GM21526 (cell line): ENCODE measurements around the gene MYO7A.

Experiments
- ATAC-seq: cut with Tn5 transposase; IDR thresholded peaks from one replicate; pipeline ENCODE4 v1.9.1; 2021; ENCODE audit warnings: moderate library complexity; ENCODE audit not compliant: unreplicated experiment, low FRiP score

MYO7A gene

DNA sequence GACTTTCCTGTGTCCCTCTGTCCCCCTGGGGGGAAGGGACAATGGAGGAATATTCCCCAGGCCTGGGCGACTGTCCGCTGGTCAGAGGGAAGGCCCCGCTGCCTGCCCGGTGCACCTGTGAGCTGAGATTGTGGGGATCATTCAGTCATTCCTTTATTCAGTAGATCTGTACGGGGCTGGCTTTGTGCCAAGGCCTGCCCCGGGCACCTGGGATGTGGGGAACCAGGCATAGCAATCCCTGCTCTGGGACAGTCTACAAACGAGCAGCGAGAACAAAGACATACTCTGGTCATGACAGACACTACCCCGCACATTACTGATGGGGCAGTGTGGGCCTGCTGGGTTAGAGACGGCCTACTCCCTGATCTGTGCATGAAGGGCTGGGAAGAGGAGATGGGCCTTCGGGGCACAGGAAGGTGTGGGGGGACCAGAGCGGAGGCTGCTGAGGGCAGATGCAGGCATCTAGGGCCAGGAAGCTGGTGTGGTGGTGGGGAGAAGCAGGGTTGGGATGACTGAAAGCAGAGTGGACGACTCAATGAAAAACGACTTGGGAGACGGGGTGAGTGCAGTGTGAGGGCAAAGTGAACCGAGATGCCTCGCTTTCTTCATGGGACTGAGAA is 1.8 kb upstream of the MYO7A start:
- no peak for ATAC-seq

DNA sequence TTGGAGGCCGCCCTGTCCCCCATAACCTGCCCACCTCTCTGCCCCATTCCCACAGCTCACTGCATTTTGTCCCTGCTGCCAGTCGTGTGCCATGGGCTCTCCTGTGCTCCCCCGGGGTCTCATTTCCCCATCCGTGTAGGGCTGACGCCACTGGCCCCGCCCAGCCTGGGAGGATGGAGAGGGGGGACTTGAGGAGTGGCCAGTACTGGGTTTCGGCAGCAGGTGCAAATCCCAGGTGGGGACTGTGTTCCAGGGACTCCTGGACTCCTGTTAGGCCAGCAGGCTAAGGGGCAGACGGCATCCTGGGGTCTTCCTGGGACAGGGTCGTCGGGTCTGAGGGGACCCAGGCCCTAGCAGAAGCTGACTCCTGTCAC is 1.2 kb upstream of the MYO7A start:
- no peak for ATAC-seq

DNA sequence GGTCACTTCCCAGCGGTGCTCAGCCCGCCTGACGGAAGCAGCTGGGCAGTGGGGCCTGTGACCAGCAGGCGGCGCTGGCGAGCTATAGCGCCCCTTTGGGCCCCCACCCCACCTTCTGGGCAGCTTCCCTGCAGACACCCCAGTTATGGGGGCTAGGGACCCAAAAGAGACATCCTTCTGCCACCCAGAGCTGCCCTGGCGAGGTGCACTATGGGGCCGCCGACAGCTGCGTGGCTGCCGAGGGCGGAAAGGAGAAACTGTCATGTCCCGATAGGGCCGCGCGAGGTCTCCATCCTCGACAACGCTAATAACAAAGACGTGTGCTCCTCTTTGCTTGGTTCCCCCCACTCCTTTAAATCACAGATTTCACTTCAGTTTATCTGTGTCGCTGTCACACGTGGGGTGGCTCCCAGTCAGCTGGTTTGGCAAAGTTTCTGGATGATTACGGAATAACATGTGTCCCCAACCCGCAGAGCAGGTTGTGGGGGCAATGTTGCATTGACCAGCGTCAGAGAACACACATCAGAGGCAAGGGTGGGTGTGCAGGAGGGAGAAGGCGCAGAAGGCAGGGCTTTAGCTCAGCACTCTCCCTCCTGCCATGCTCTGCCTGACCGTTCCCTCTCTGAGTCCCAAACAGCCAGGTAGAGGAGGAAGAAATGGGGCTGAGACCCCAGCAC is 673 bp upstream of the MYO7A start:
- no peak for ATAC-seq

DNA sequence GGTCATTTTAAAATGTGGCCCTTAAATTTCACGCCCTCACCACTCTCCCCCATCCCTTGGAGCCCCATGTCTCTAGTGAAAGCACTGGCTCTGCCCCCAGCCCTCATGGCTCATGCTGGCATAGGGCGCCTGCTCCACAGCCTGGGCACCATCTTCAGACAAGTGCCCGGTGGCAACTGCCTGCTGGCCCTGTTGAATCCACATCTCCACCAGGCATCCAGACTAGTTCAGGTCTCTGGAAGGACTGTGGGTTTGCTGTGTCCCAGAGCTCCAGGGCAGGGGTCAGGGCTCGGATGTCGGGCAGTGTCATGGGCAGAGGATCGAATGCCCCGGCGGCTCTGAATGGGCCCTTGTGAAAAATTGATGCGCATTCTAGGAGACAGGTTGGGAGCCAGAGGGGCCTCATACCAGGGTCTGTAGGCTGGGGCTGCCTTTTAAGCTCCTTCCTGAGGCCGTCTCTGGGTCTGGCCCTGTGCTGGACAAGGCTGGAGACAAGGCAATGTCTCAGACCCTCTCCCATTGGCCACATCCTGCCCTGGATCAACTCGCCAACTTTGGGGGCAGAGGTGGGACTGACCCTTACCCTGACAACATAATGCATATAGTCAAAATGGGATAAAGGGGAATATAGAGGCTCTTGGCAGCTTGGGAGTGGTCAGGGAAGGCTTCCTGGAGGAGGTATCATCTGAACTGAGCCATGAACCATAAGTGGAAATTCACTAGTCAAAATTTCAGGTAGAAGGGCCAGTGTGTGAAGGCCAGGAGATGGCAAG is 1.2 kb downstream of the MYO7A start:
- no peak for ATAC-seq

DNA sequence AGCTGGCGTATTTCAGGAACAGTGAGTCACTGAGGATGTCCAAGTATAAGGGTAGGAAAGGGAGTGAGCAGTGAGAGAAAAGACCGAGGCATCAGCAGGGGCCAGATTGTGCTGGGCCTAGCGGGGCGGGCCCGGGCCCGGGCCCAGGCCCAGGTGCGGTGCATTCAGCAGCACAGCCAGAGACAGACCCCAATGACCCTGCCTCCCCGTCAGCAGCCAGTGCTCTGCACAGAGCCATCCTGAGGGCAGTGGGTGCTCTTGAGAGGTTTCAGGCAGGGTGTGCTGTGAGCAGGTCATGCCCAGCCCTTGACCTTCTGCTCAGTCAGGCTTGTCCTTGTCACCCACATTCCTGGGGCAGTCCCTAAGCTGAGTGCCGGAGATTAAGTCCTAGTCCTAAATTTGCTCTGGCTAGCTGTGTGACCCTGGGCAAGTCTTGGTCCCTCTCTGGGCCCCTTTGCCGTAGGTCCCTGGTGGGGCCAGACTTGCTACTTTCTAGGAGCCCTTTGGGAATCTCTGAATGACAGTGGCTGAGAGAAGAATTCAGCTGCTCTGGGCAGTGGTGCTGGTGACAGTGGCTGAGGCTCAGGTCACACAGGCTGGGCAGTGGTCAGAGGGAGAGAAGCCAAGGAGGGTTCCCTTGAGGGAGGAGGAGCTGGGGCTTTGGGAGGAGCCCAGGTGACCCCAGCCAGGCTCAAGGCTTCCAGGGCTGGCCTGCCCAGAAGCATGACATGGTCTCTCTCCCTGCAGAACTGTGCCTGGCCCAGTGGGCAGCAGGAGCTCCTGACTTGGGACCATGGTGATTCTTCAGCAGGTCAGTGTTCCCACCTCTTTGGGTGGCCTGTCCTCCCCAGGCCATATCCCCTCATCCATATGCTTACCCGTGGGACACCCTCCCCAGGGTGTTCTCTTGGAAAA is 2.1 kb downstream of the MYO7A start:
- ATAC-seq = no peak

DNA sequence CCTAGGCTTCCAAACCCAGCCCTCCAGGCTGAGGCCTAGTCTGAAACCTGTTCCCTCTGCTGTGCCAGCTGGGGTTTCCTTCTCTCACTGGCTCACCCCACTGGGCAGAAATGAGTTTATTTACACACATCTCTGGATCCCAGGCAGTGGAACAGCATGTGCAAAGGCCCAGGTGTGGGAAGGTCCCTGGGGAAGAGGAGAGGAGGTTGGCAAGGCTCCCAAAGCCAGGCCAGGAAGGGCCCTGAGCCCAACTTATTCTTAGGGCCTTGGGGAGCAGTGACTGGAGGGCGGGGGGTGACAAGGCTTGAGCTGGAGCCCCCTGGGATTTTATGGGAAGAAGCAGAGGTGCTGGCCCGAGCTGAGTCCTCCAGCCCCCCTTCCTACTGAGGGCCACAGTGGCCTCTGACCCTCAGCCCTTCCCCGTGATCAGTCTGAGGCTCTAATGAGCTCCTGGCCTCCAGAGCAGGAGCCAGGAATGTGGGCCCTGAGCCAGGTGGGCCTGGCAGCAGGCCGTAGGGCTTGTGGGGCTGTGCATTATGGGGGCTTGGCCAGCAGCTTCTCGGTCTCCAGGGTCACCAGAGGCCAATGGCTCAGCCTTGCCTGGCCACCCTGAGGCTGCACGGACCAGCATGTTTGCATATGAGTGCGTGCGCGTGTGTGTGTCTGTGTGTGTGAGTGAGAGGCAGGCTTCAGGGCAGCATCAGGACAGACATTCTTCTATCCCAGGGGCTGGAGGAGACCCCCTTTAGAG is 2.9 kb downstream of the MYO7A start:
- no peak for ATAC-seq

DNA sequence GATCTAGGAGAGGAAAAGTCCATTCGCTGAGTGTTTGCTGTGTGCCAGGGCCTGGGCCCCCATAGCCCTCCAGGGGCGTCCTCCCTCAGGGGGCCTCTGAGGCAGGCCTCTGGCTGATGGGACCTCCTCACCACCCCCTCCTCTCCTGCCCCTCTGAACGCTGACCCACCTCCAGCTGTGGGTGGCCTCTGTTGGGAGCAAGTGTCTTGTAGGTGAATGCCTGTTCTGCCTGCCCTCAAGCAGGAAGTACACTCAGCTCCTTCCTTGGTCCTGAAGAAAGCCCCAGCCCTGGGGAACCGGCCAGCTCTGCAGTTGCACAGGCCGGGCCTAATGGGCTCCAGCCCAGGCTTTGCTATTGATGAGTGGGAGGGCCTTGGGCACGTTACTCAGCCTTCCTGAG is 3.5 kb downstream of the MYO7A start:
- no peak for ATAC-seq

DNA sequence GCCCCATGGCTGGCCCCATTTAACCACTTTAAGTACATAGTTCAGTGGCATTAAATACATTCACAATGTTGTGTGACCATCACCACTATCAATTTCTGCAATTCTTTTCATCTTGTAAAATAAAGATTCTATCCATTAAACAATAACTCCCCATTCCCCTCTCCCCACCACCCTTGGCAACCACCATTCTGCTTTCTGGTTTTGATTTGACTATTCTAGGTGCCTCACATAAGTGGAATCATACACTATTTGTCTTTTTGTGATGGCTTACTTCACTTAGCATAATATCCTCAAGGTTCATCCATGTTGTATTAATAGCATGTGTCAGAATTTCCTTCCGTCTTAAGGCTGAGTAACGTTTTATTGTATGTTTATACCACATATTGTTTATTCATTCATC is 7.0 kb downstream of the MYO7A start:
- ATAC-seq = no peak

DNA sequence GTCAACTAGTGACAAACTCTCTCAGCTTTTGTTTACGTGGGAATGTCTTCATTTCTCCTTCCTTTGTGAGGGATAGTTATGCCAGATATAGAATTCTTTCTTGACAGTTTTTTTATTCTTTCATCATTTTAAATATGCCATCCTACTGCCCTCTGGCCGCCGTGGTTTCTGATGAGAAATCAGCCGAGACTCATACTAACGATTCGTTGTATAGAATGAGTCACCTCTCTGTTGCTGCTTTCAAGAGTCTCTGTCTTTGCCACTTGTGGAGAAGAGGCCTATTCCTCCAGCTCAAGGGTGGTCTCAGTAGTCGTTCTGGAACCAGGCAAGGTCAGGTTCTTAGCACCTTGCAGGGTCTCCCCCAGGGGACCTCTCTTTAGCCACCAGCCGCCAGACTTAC is 8.0 kb downstream of the MYO7A start:
- no peak for ATAC-seq

DNA sequence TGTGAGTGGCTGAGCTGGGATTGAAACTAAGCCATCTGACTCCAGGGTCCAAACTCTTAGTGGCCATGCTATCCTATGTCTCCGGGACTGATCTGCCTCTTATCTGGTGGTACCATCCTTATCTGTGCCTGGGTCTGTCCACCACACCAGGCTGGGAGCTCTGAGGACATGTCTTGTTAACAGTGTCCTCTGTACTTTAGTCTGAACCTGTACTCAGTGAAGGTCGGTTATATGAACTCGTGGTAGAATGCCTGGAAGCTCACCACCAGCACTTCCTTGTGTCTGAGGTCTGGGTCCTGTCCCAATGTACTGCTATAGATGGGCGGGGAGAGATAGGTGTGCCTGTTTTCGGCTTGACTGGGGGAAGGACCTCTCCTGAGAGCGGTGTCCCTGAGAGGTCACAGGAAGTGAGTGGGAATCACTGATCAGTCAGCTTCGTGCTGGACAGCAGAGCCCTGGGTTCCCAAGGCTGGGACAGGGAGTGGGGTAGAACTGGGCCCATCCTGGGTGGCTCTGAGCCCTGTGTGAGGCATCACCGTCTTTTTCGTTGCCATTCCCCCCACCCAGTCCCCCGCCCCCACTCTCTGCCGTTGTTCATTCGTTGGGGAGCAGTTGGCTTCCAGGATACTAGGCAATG is 8.9 kb downstream of the MYO7A start:
- no peak for ATAC-seq

DNA sequence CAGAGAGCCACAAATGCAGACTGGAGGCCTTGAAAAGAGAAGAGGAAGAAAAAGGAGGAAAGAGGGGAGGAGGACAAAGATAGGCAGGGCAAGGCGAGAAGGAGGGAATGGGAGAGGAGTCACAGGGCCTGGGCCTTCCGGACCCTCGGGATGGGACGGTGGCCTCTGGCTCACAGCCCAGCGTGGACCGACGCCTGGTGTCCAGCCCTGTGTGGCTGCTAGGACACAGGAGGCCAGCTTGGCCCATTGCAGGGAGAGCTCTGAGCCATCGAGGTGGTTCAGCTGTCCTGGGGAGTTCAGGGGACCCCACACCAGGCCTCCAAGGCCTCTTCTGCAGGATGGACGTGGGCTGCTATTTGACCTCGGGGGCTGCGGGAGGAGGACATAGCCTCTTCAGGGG is 9.4 kb downstream of the MYO7A start:
- no peak for ATAC-seq

DNA sequence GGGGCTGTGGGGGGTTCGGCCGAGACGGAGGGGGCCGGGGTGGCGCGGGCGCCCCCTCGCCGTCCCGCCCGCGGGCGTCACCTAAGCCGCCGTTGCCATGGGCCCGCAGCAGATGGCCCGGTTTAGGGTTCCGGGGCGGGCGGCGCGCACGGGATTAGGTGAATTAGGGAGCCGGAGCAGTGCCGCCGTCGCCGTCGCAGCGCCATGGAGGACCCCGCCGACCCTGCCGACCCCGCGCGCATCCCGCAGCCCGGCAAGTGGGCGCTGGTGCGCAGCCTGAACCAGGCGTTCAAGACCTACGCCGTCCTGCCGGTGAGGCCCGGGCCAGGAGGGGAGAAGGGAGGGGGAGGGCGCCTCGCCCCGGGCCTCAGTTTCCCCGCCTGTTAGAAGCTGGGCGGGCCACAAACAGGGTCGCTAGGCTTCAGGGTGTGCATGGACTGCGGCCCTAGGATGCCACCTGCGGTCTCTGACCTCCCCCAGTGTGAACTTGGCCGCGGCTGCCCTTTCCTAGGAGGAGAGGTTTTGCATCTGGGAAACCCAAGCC is 10.1 kb downstream of the MYO7A start:
- ATAC-seq = no peak

DNA sequence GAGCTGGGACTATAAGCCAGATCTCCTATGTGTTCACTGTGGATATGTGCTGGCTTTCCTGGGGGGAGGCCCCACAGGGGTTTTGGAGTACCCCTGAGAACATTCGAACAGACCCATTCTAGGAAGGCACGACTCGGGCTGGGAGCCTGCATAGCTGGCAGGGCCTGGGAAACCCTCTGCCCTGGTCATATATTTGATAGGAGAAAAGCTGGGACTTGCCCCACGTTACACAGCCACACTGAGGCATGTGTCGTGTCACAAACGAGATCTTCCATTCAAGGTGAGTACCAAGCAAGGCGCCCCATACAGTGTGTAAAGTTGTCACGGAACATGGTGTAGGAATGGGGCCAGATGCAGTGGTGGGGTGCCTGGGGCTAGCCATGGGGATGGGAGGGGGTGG is 11.2 kb downstream of the MYO7A start:
- no peak for ATAC-seq

DNA sequence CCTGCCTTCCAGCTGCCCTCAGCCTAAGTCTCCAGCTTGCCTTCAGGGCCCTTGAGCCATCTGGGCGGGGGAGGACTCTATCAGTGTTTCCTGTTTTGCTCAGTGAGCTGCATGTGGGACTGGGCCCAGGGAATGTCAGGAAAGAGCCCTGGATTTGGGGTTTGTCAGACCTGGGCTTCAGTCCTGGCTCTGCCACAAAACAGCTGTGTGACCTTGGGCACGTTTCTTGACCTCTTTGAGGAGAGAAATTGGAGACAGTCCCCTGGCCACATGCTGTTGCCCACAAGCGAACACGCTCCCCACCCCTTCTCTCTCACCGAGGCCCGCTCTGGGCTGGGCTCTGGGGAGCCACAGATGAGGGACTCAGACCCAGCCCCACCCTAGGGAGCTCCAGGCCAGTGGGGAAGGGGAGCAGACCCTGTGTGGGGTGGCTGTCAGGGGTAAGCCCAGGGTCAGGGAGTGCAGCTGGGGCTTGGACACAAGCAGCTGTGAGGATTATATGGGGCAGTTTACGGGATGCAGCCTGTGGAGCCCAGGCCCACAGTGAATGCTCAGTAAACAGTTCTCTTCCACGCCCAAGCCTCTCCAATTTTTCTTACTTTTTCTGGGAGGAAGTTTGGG is 12.3 kb downstream of the MYO7A start:
- no peak for ATAC-seq

DNA sequence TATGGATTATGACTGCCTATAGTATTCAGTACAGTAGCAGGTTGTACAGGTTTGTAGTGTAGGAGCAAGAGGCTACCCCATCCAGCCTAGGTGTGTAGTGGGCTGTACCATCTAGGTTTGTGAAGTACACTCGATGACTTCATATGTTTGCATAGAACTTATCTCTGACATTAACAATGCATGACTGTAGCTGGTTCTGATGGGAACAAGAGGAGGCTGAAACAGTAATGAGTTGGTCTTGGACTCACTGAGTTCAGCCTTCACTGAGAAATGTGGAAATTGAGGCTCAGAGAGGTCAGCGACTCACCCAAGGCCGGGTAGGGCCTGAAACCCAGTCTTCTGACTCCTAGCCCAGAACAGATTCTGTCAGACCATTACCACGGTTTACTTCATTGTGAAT is 13.0 kb downstream of the MYO7A start:
- no peak for ATAC-seq

DNA sequence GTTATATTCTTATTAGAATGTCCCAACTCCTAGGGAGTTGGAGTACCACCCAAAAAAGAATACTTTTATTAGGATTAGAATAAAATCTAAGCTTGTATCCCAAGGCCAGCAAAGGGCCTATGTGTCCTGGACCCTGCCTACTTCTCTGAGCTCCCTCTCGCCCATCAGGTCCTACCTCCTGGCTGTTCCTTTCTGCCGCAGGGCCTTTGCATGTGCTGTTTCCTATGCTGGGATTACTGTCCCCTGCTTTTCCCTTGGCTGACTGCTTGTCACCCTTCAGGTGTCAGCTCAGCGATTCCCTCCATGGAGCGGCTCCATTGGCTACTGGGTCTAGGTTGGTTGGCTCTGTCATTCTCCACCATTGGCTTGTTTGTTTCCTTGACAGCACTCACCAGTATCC is 13.4 kb downstream of the MYO7A start:
- ATAC-seq = no peak

DNA sequence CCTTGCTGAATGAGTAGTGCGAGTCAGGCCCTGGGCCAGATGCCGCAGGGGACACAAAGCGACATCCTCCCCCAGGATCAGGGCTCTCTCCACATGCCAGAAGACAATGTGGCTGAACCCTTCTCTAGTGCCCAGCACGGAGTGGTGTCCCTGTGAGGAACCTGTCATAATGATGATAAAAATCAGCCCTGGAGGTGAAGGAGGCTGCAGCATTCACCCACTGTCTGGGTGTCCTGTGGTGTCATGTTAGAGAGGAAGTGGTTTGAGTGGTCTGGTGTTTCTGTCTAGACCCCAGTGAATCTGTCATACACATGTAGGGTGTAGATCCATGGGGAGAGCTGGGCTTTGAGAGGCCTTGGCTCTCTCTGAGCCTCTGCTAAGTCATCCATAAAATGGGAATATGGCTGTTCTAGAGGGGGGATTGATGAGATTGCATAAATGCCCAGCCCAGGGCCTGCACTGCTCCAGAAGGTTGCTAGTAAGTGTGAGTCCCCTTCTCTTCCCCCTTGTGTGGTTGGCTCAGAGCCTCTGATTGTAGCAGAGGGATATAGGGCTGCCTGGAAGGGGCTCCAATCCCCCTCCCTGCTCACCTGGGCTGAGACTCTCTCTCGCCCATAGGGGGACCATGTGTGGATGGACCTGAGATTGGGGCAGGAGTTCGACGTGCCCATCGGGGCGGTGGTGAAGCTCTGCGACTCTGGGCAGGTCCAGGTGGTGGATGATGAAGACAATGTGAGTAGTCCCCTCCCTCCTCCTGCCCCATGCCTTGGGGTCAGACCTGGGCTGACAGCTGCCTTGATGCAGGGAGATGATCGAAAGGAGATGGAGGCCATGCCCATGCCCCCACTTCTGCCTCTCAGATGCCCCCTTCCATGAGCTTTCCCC is 14.3 kb downstream of the MYO7A start:
- ATAC-seq = no peak

DNA sequence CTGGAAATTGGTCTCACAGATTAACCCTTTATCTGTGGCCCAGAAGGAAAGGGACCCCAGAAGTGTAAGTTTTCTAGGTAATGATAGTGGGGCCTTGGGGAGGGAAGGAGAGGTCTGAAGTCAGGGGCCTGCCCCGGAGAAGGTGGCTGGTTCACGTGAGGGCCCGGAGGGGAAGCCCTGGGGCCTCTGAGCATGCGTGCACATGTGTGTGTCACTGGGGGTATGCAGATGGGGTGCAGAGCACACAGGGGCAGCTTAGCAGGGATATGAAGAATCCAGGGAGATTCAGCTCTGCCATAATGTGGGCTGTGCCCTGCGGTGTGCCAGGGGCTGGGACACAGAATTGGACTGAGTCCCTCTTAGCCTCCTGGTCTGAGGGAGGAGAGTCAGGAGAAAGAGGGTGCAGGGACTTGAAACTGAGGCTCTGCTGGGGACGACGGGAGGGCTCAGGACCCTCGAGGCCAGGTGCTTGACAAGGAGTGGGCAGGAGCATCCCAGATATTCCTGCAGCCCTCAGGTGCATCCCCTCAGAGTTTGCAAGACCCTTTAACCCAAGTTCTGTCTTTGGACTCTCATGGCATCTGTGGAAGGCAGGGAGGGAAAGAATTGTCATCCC is 15.5 kb downstream of the MYO7A start:
- no peak for ATAC-seq
